ENCODE measurements around the gene KCNJ14.

DNA sequence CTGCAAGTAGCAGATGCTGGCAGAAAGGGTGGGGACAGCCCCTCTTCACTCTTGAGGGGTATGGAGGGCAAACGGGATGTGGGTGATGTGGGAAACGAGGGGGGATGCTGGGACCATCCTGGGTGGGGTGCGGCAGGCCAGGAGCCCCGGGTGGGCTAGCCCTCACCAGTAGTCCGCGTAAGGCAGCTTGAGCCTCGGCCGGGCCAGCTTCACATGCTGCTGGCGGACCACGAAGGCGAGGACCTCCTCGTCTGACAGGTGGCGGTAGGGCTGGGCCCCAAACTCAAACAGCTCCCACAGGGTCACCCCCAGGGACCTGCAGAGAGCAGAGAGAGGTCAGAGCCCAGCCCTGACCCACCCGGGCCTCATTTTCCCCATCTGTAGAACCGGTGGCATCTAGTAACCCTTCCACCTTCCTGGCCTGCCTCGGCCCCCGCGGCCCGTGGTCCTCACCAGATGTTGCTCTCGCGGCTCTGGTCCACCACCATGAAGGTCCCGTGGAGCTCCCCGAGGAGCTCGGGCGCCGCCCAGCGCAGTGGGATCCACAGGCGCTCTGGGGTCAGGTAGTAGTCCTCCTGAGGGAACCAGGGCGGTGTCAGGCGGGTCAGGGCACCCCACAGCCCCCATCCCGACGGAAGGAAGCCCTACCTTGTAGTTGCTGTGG lies 45.6 kb downstream of the KCNJ14 start:
- TF ChIP-seq, protein P1, sequence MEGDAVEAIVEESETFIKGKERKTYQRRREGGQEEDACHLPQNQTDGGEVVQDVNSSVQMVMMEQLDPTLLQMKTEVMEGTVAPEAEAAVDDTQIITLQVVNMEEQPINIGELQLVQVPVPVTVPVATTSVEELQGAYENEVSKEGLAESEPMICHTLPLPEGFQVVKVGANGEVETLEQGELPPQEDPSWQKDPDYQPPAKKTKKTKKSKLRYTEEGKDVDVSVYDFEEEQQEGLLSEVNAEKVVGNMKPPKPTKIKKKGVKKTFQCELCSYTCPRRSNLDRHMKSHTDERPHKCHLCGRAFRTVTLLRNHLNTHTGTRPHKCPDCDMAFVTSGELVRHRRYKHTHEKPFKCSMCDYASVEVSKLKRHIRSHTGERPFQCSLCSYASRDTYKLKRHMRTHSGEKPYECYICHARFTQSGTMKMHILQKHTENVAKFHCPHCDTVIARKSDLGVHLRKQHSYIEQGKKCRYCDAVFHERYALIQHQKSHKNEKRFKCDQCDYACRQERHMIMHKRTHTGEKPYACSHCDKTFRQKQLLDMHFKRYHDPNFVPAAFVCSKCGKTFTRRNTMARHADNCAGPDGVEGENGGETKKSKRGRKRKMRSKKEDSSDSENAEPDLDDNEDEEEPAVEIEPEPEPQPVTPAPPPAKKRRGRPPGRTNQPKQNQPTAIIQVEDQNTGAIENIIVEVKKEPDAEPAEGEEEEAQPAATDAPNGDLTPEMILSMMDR (IDR thresholded peaks at IDR 0.05; ENCODE audit: poor library complexity, severe bottlenecking) = no peak
- TF ChIP-seq POLR2AphosphoS5 (IDR thresholded peaks at IDR 0.05) = no peak
